A549 (cell line): ENCODE results near the gene CDC42SE2. TPM values are rescaled to one million over a fixed set of nuclear protein-coding genes. Genes with fewer than 3 reads are reported as not detected.

Experiments
- ATAC-seq, 2 experiments: fragments of 200-7000 bp in 1 of 2; fragments of >200 bp in 1 of 2; cut with Nextera tagmentation in 1 of 2; cut with Tn5 transposase in 1 of 2; 3 replicates each; pipeline versions ENCODE4 v1.8.0 to v1.9.1; 2018 to 2020; ENCODE audit warnings: mild to moderate bottlenecking in 1 of 2, moderate library complexity in 1 of 2
- CTCF ChIA-PET: fragments of 300-600 bp; sonication (Branson Sonifier 250); formaldehyde crosslinking; extraction: SDS; loops from one replicate; lab custom pipeline; 2021; ENCODE audit warnings: antibody characterized with exemption, inconsistent platforms; lab: Yijun Ruan, JAX
- POLR2A ChIA-PET: fragments of 350-600 bp; formaldehyde crosslinking; extraction: SDS; loops from one replicate; lab custom pipeline; 2021; ENCODE audit warnings: antibody characterized with exemption, inconsistent platforms; lab: Yijun Ruan, JAX
- DNase-seq, 2 experiments: peaks; one replicate each; pipeline versions ENCODE4 v3.0.0 to v3.0.0-alpha.2; 2011 to 2016; ENCODE audit warnings: low read depth in 1 of 2, low spot score in 1 of 2
- FAIRE-seq: peaks from 2 replicates; lab custom pipeline; 2011; peaks lifted over from hg19 to GRCh38; lab: Jason Lieb, UNC
- H3K27ac ChIP-seq, 2 experiments: fragments of >200 bp; sonication (Bioruptor Twin); formaldehyde crosslinking; 3 replicates each; pipeline ENCODE4 v1.5.1; 2016 to 2017
- H3K4me1 ChIP-seq: fragments of >200 bp; sonication (Bioruptor Twin); formaldehyde crosslinking; 3 replicates; pipeline ENCODE4 v1.6.1; 2016
- H3K4me2 ChIP-seq: fragments of >200 bp; sonication (Bioruptor Twin); formaldehyde crosslinking; 3 replicates; pipeline ENCODE4 v1.6.1; 2016
- H3K4me3 ChIP-seq: fragments of >200 bp; sonication (Bioruptor Twin); formaldehyde crosslinking; 3 replicates; pipeline ENCODE4 v1.5.1; 2016
- H3K9me3 ChIP-seq: fragments of >200 bp; sonication (Bioruptor Twin); formaldehyde crosslinking; 3 replicates; pipeline ENCODE4 v1.6.1; 2016
- BCL3 ChIP-seq: fragments of >200 bp; sonication (Bioruptor Twin); formaldehyde crosslinking; IDR thresholded peaks from 3 replicates; pipeline ENCODE4 v1.6.1; 2016
- CEBPB ChIP-seq, 2 experiments: fragments of >200 bp in 1 of 2; sonication (Bioruptor Twin) in 1 of 2; formaldehyde crosslinking in 1 of 2; IDR thresholded peaks; 2 replicates each; pipeline ENCODE4 v1.6.1; 2012 to 2016
- CHD2 ChIP-seq: fragments of 150-350 bp; IDR thresholded peaks from 2 replicates; pipeline ENCODE4 v1.6.1; 2014; ENCODE audit warnings: low read length; ENCODE audit not compliant: partially characterized antibody
- CTCF ChIP-seq: fragments of >200 bp; sonication (Bioruptor Twin); formaldehyde crosslinking; IDR thresholded peaks from 3 replicates; pipeline ENCODE4 v1.5.1; 2016
- ESRRA ChIP-seq: fragments of 150-350 bp; IDR thresholded peaks from 2 replicates; pipeline ENCODE4 v1.6.1; 2014; ENCODE audit warnings: mild to moderate bottlenecking, low read length, borderline replicate concordance
- FOSB ChIP-seq: fragments of 250-450 bp; sonication (Bioruptor Pico); IDR thresholded peaks from 2 replicates; pipeline ENCODE4 v1.5.0; 2020; ENCODE audit warnings: mild to moderate bottlenecking, moderate library complexity
- HOXB13 ChIP-seq: fragments of 250-450 bp; sonication (Bioruptor Pico); IDR thresholded peaks from 2 replicates; pipeline ENCODE4 v1.5.0; 2020; ENCODE audit warnings: low read depth, mild to moderate bottlenecking, moderate library complexity
- JUN ChIP-seq, 2 experiments: fragments of >200 bp; sonication (Bioruptor Twin); formaldehyde crosslinking; IDR thresholded peaks; 2 replicates in 1 of 2; 3 replicates in 1 of 2; pipeline ENCODE4 v1.6.1; 2016 to 2017
- JUNB ChIP-seq: fragments of >200 bp; sonication (Bioruptor Twin); formaldehyde crosslinking; IDR thresholded peaks from 2 replicates; pipeline ENCODE4 v1.6.1; 2016
- KDM5A ChIP-seq: fragments of 200-600 bp; sonication (generic); IDR thresholded peaks from 2 replicates; pipeline ENCODE4 v1.6.1; 2016; ENCODE audit warnings: antibody characterized with exemption, mild to moderate bottlenecking
- NFE2L2 ChIP-seq: fragments of 150-350 bp; conservative IDR thresholded peaks from 2 replicates; pipeline ENCODE4 v1.6.1; 2014; ENCODE audit warnings: low read length
- PHF8 ChIP-seq: fragments of 200-600 bp; sonication (generic); IDR thresholded peaks from 2 replicates; pipeline ENCODE4 v1.6.1; 2016; ENCODE audit warnings: low read depth, mild to moderate bottlenecking, antibody characterized with exemption, moderate library complexity, borderline replicate concordance
- POLR2AphosphoS2 ChIP-seq: conservative IDR thresholded peaks from 2 replicates; pipeline ENCODE4 v1.6.1; 2012; ENCODE audit warnings: low read length, improper control_type of control experiment, inconsistent platforms
- RAD21 ChIP-seq, 2 experiments: fragments of >200 bp in 1 of 2; sonication (Bioruptor Twin) in 1 of 2; formaldehyde crosslinking in 1 of 2; IDR thresholded peaks in 1 of 2; conservative IDR thresholded peaks in 1 of 2; 2 replicates in 1 of 2; 3 replicates in 1 of 2; pipeline ENCODE4 v1.6.1; 2012 to 2018; ENCODE audit warnings: inconsistent platforms in 1 of 2
- RARB ChIP-seq: fragments of 250-450 bp; sonication (Bioruptor Pico); IDR thresholded peaks from 2 replicates; pipeline ENCODE4 v1.8.0; 2021; ENCODE audit warnings: mild to moderate bottlenecking, moderate library complexity
- REST ChIP-seq: fragments of 200-600 bp; sonication (generic); IDR thresholded peaks from 2 replicates; pipeline ENCODE4 v1.6.1; 2016; ENCODE audit warnings: antibody characterized with exemption, mild to moderate bottlenecking, moderate library complexity
- ZC3H11A ChIP-seq: fragments of 450-650 bp; IDR thresholded peaks from 2 replicates; pipeline ENCODE4 v1.6.1; 2014; ENCODE audit warnings: antibody characterized with exemption, mild to moderate bottlenecking
- WGBS: methylation state at CpG from one replicate; pipeline ENCODE4 v1.1.6; 2017; ENCODE audit errors: missing lambda C conversion rate; 5-methylcytosine and 5-hydroxymethylcytosine counted together
- polyA plus RNA-seq, 4 experiments: library from polyadenylated mRNA; depleted of rRNA in 3 of 4; stranded (reverse); fragments of >200 nt; fragmentation: RNase III in 1 of 4; extraction: RNeasy Plus Mini Kit Qiagen cat#74134 plus additional on column Dnase treatment in 1 of 4; gene quantifications; 2 replicates in 3 of 4; 3 replicates in 1 of 4; pipeline ENCODE4 v1.2.3, GENCODE V29; 2011 to 2017

Gene CDC42SE2
- polyA plus RNA-seq, 2 of the 4 experiments (the other 2 are of a cell fraction) = 25.8 to 66.4 TPM

GRCh38 chr5:131384616-131385214 lies 120.9 kb downstream of the CDC42SE2 start (continued):
- TF ChIP-seq ESRRA = no peak
- no peak for TF ChIP-seq RARB (CRISPR knock-in tag)
- TF ChIP-seq CHD2 = no peak
- no peak for TF ChIP-seq HOXB13 (CRISPR knock-in tag)

GRCh38 chr5:131386124-131386523 lies 122.3 kb downstream of the CDC42SE2 start:
- H3K27ac ChIP-seq = no peak overlapping the region
- no peak overlapping the region for H3K4me2 ChIP-seq
- H3K9me3 ChIP-seq = no peaks in the 10 kb centered on the region
- DNase-seq (no peak), FAIRE-seq (no peak), ATAC-seq (no peak)
- WGBS = 96% methylated on average over 3 of the region's 3 CpGs
- ChIA-PET POLR2A (no interaction called here), CTCF (interaction anchor here (1.3 kb wide), 1 partner anchor 221 kb away, joined by 3 read pairs; the partner anchor contains the start of gene HINT1)
- peaks cover 10% of the 10 kb centered on the region; the same call in 2 of the 3 replicates for H3K4me1 ChIP-seq
- H3K4me3 ChIP-seq = no peak overlapping the region
- TF ChIP-seq CHD2 = no peak
- TF ChIP-seq, all 56 proteins: peak for 0

GRCh38 chr5:131386779-131387178 lies 122.9 kb downstream of the CDC42SE2 start:
- Histone ChIP-seq H3K4me3 (no peak overlapping the region), H3K27ac (no peak overlapping the region), H3K9me3 (no peaks in the 10 kb centered on the region), H3K4me1 (peaks cover 9% of the 10 kb centered on the region; the same call in 2 of the 3 replicates)
- POLR2A ChIA-PET = no interaction called here
- no peak for FAIRE-seq
- no peak for TF ChIP-seq NFE2L2
- no peak for TF ChIP-seq JUNB
- TF ChIP-seq PHF8 = no peak
- TF ChIP-seq KDM5A = no peak
- TF ChIP-seq CEBPB (IDR thresholded peaks at IDR 0.05) = no peak
- no peak for TF ChIP-seq CTCF
- no peak for TF ChIP-seq BCL3
- TF ChIP-seq, all 56 proteins: peak for 0
- DNase-seq = no peak
- no peak overlapping the region for H3K4me2 ChIP-seq
- CTCF ChIA-PET = interaction anchor here (0.6 to 1.1 kb wide), 2 partner anchors 138 to 621 kb away, joined by 3 to 4 read pairs; no protein-coding TSS in a partner anchor
- no peak for ATAC-seq
- WGBS = 21% methylated on average over 4 of the region's 4 CpGs

- 93% methylated on average over 6 of the region's 6 CpGs for WGBS
- POLR2A ChIA-PET = no interaction called here
- no peaks in the 10 kb centered on the region for H3K9me3 ChIP-seq
- ATAC-seq (no peak), FAIRE-seq (no peak), DNase-seq (no peak)
- H3K4me1 ChIP-seq = peaks cover 4% of the 10 kb centered on the region; the same call in 2 of the 3 replicates
- CTCF ChIA-PET = interaction anchor here (0.6 to 1.1 kb wide), 2 partner anchors 139 to 621 kb away, joined by 3 to 4 read pairs; no protein-coding TSS in a partner anchor
- H3K4me3 ChIP-seq = no peak overlapping the region
- TF ChIP-seq RAD21 (conservative IDR thresholded peaks at IDR 0.05 in 1 of 2, IDR thresholded peaks at IDR 0.05 in 1 of 2) (no peak), POLR2AphosphoS2 (no peak), FOSB (no peak), REST (no peak), RARB (CRISPR knock-in tag) (no peak), ZC3H11A (no peak), JUN (IDR thresholded peaks at IDR 0.05) (no peak)
- no peak overlapping the region for H3K4me2 ChIP-seq
- no peak overlapping the region for H3K27ac ChIP-seq
Measured at GRCh38 chr5:131387255-131387654, 123.4 kb downstream of the CDC42SE2 start.
